ENCODE results near the gene THAP5.

THAP5 gene

GRCh38 chr7:108529341-108529740, 40.2 kb downstream of the THAP5 start:
- H3K36me3 ChIP-seq (ENCODE audit: control insufficient read depth, low read length): no peaks in the 10 kb centered on the region
- H3K27me3 ChIP-seq (ENCODE audit: control insufficient read depth, low read length): no peaks in the 10 kb centered on the region
- TF ChIP-seq CTCF (IDR thresholded peaks at IDR 0.05; ENCODE audit: low read depth, low read length, poor library complexity, severe bottlenecking): no peak
- TF ChIP-seq EZH2phosphoT487 (IDR thresholded peaks at IDR 0.05; ENCODE audit: borderline replicate concordance, low read length): no peak
- no peaks in the 10 kb centered on the region for H3K9me2 ChIP-seq (replicated peaks; ENCODE audit: control insufficient read depth, low read length)
- no peaks in the 10 kb centered on the region for H3F3A ChIP-seq (ENCODE audit: control insufficient read depth, insufficient read depth)
- no peak overlapping the region for H3K4me2 ChIP-seq (ENCODE audit: low read length)
- no peaks in the 10 kb centered on the region for H3K9me3 ChIP-seq (ENCODE audit: control insufficient read depth, insufficient read depth, low read length)
- no peak overlapping the region for H3K4me3 ChIP-seq (ENCODE audit: low read length)
- peaks cover 26% of the 10 kb centered on the region for H3K4me1 ChIP-seq (ENCODE audit: control insufficient read depth, low read length)
- no peaks in the 10 kb centered on the region for H4K20me1 ChIP-seq (ENCODE audit: control insufficient read depth, insufficient read depth, low read depth, low read length)
- H3K79me2 ChIP-seq (ENCODE audit: control insufficient read depth, low read length): peaks cover 13% of the 10 kb centered on the region
- no peak overlapping the region for H3K27ac ChIP-seq (ENCODE audit: low read depth, low read length)

DNA sequence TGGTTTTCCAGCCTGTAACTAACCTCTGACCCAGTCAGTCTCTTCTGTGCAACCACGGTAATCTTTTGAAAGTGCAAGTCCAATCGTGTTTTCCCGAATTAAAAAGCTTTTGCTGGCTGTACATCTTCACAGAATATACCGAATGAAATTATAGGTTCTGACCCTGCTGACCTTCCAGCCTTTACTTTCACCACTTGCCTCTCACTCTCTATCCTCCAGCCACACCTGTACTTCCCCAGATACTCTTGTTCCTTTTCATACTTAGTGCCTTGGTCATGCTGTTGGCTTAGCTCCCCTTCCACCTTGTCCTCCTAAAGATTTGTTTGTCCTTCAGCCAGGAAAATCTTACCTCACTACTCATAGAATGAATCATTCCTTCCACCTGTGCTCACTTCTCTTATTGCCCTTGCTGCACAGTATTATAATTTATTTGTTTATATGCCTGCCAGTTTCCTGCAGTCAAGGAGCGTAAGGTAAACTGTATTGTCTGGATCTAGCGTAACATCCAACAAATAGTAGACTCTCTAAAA, 41.3 kb downstream of the THAP5 start:
- peaks cover 35% of the 10 kb centered on the region for H3K4me1 ChIP-seq (ENCODE audit: control insufficient read depth, low read length)
- H3K79me2 ChIP-seq (ENCODE audit: control insufficient read depth, low read length): peaks cover 24% of the 10 kb centered on the region
- H4K20me1 ChIP-seq (ENCODE audit: control insufficient read depth, insufficient read depth, low read depth, low read length): no peaks in the 10 kb centered on the region
- H3K36me3 ChIP-seq (ENCODE audit: control insufficient read depth, low read length): no peaks in the 10 kb centered on the region
- H3F3A ChIP-seq (ENCODE audit: control insufficient read depth, insufficient read depth): no peaks in the 10 kb centered on the region
- TF ChIP-seq EZH2phosphoT487 (IDR thresholded peaks at IDR 0.05; ENCODE audit: borderline replicate concordance, low read length) (no peak), CTCF (IDR thresholded peaks at IDR 0.05; ENCODE audit: low read depth, low read length, poor library complexity, severe bottlenecking) (no peak)
- no peaks in the 10 kb centered on the region for H3K27me3 ChIP-seq (ENCODE audit: control insufficient read depth, low read length)
- no peak overlapping the region for H3K4me2 ChIP-seq (ENCODE audit: low read length)
- no peaks in the 10 kb centered on the region for H3K9me3 ChIP-seq (ENCODE audit: control insufficient read depth, insufficient read depth, low read length)
- H3K9me2 ChIP-seq (replicated peaks; ENCODE audit: control insufficient read depth, low read length): no peaks in the 10 kb centered on the region
- no peak overlapping the region for H3K27ac ChIP-seq (ENCODE audit: low read depth, low read length)
- H3K4me3 ChIP-seq (ENCODE audit: low read length): no peak overlapping the region

- Histone ChIP-seq H3K9me3 (ENCODE audit: control insufficient read depth, insufficient read depth, low read length) (no peaks in the 10 kb centered on the region), H3K27ac (ENCODE audit: low read depth, low read length) (peak overlapping the region; percentile 71), H3K79me2 (ENCODE audit: control insufficient read depth, low read length) (peaks cover 39% of the 10 kb centered on the region), H3K4me1 (ENCODE audit: control insufficient read depth, low read length) (peaks cover 37% of the 10 kb centered on the region), H3K36me3 (ENCODE audit: control insufficient read depth, low read length) (no peaks in the 10 kb centered on the region), H4K20me1 (ENCODE audit: control insufficient read depth, insufficient read depth, low read depth, low read length) (no peaks in the 10 kb centered on the region), H3F3A (ENCODE audit: control insufficient read depth, insufficient read depth) (no peaks in the 10 kb centered on the region), H3K27me3 (ENCODE audit: control insufficient read depth, low read length) (no peaks in the 10 kb centered on the region), H3K9me2 (replicated peaks; ENCODE audit: control insufficient read depth, low read length) (no peaks in the 10 kb centered on the region), H3K4me2 (ENCODE audit: low read length) (peak overlapping the region; percentile 95), H3K4me3 (ENCODE audit: low read length) (peak overlapping the region; percentile 87)
- TF ChIP-seq CTCF (IDR thresholded peaks at IDR 0.05; ENCODE audit: low read depth, low read length, poor library complexity, severe bottlenecking) (no peak), EZH2phosphoT487 (IDR thresholded peaks at IDR 0.05; ENCODE audit: borderline replicate concordance, low read length) (no peak)
Measured at GRCh38 chr7:108526768-108527017, 42.8 kb downstream of the THAP5 start.

Data from DOHH2 (cell line).